ENCODE results near the gene HAVCR2.

Gene HAVCR2

DNA sequence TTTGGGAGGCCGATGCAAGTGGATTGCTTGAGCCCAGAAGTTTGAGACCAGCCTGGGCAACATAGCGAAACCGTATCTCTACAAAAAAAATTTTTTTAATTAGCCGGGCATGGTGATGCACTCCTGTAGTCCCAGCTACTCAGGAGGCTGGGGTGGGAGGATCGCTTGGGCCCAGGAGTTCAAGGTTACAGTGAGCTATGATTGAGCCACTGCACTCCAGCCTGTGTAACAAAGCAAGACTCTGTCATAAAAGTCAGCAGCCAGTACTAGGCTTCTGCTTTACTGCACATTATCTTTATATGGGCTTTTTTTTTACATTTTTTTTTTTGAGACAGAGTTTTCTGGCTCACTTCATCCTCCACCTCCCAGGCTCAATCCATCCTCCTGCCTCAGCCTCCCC, 40.5 kb downstream of the HAVCR2 start:
- no peak overlapping the region for H3K4me3 ChIP-seq (ENCODE audit: low read length)
- H3F3A ChIP-seq (ENCODE audit: control insufficient read depth, insufficient read depth) = no peaks in the 10 kb centered on the region
- TF ChIP-seq, protein P1, sequence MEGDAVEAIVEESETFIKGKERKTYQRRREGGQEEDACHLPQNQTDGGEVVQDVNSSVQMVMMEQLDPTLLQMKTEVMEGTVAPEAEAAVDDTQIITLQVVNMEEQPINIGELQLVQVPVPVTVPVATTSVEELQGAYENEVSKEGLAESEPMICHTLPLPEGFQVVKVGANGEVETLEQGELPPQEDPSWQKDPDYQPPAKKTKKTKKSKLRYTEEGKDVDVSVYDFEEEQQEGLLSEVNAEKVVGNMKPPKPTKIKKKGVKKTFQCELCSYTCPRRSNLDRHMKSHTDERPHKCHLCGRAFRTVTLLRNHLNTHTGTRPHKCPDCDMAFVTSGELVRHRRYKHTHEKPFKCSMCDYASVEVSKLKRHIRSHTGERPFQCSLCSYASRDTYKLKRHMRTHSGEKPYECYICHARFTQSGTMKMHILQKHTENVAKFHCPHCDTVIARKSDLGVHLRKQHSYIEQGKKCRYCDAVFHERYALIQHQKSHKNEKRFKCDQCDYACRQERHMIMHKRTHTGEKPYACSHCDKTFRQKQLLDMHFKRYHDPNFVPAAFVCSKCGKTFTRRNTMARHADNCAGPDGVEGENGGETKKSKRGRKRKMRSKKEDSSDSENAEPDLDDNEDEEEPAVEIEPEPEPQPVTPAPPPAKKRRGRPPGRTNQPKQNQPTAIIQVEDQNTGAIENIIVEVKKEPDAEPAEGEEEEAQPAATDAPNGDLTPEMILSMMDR (IDR thresholded peaks at IDR 0.05; ENCODE audit: low read depth, low read length, poor library complexity, severe bottlenecking) = no peak
- TF ChIP-seq EZH2phosphoT487 (IDR thresholded peaks at IDR 0.05; ENCODE audit: borderline replicate concordance, low read length) = no peak
- no peak overlapping the region for H3K27ac ChIP-seq (ENCODE audit: low read depth, low read length)
- H3K4me2 ChIP-seq (ENCODE audit: low read length) = no peak overlapping the region
- H3K27me3 ChIP-seq (ENCODE audit: control insufficient read depth, low read length) = no peaks in the 10 kb centered on the region; the same call in 1 of the 2 replicates
- H4K20me1 ChIP-seq (ENCODE audit: control insufficient read depth, insufficient read depth, low read depth, low read length) = no peaks in the 10 kb centered on the region
- no peaks in the 10 kb centered on the region for H3K79me2 ChIP-seq (ENCODE audit: control insufficient read depth, low read length)
- 0 out of 2 replicates have a peak, but pooled peaks cover 4% of the 10 kb centered on the region for H3K4me1 ChIP-seq (ENCODE audit: control insufficient read depth, low read length)
- no peaks in the 10 kb centered on the region for H3K9me2 ChIP-seq (replicated peaks; ENCODE audit: control insufficient read depth, low read length)
- H3K36me3 ChIP-seq (ENCODE audit: control insufficient read depth, low read length) = no peaks in the 10 kb centered on the region
- H3K9me3 ChIP-seq (ENCODE audit: control insufficient read depth, insufficient read depth, low read length) = no peaks in the 10 kb centered on the region

DNA sequence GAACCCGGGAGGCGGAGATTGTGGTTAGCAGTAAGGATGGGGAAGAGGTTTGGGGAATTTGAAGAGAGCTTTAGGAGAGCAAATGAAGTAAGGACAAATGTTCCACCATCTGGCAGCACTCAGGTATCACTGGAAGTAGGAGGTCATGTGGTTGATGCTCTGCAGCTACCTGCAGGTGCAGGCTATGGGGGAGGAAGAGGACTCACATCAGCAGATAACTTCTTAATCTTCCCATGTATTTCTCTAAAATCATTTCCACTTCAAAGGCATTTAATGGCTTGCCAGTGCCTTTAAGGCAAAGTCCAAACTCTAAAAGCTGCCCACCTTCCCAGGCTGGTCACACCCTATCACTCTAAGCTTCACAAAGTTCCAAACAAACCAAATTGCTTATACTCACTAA, 41.8 kb downstream of the HAVCR2 start:
- H3K4me3 ChIP-seq (ENCODE audit: low read length) = no peak overlapping the region
- no peaks in the 10 kb centered on the region for H3K36me3 ChIP-seq (ENCODE audit: control insufficient read depth, low read length)
- H3F3A ChIP-seq (ENCODE audit: control insufficient read depth, insufficient read depth) = no peaks in the 10 kb centered on the region
- no peaks in the 10 kb centered on the region; the same call in 1 of the 2 replicates for H3K27me3 ChIP-seq (ENCODE audit: control insufficient read depth, low read length)
- no peaks in the 10 kb centered on the region for H3K79me2 ChIP-seq (ENCODE audit: control insufficient read depth, low read length)
- no peaks in the 10 kb centered on the region for H4K20me1 ChIP-seq (ENCODE audit: control insufficient read depth, insufficient read depth, low read depth, low read length)
- H3K4me1 ChIP-seq (ENCODE audit: control insufficient read depth, low read length) = 0 out of 2 replicates have a peak, but pooled peaks cover 4% of the 10 kb centered on the region
- TF ChIP-seq EZH2phosphoT487 (IDR thresholded peaks at IDR 0.05; ENCODE audit: borderline replicate concordance, low read length) = no peak
- TF ChIP-seq, protein P1 (IDR thresholded peaks at IDR 0.05; ENCODE audit: low read depth, low read length, poor library complexity, severe bottlenecking) = no peak
- no peaks in the 10 kb centered on the region for H3K9me3 ChIP-seq (ENCODE audit: control insufficient read depth, insufficient read depth, low read length)
- H3K27ac ChIP-seq (ENCODE audit: low read depth, low read length) = no peak overlapping the region
- no peak overlapping the region for H3K4me2 ChIP-seq (ENCODE audit: low read length)
- no peaks in the 10 kb centered on the region for H3K9me2 ChIP-seq (replicated peaks; ENCODE audit: control insufficient read depth, low read length)

DNA sequence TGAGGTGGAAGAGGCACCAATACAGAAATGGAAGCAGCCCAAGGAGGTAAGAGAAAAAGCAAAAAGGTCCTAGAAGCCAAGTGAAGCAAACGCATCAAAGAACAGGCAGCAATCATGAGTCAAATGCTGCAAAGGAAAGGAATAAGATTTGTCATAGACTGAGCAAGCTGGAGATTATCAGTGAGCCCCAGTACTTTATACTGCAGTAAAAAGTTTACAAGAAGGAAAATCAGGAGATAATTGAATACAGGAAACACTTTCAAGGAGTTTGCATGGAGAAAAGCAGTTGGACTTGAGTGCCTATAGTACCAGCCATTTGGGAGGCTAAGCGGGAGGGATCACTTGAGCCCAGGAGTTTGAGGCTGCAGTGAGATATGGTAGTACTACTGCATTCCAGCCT, 42.8 kb downstream of the HAVCR2 start:
- no peaks in the 10 kb centered on the region for H3K9me3 ChIP-seq (ENCODE audit: control insufficient read depth, insufficient read depth, low read length)
- no peak overlapping the region for H3K4me3 ChIP-seq (ENCODE audit: low read length)
- H3K79me2 ChIP-seq (ENCODE audit: control insufficient read depth, low read length) = no peaks in the 10 kb centered on the region
- TF ChIP-seq, protein P1 (IDR thresholded peaks at IDR 0.05; ENCODE audit: low read depth, low read length, poor library complexity, severe bottlenecking) = no peak
- TF ChIP-seq EZH2phosphoT487 (IDR thresholded peaks at IDR 0.05; ENCODE audit: borderline replicate concordance, low read length) = no peak
- H3K9me2 ChIP-seq (replicated peaks; ENCODE audit: control insufficient read depth, low read length) = no peaks in the 10 kb centered on the region
- H3K27ac ChIP-seq (ENCODE audit: low read depth, low read length) = no peak overlapping the region
- no peak overlapping the region for H3K4me2 ChIP-seq (ENCODE audit: low read length)
- no peaks in the 10 kb centered on the region for H3K36me3 ChIP-seq (ENCODE audit: control insufficient read depth, low read length)
- no peaks in the 10 kb centered on the region for H4K20me1 ChIP-seq (ENCODE audit: control insufficient read depth, insufficient read depth, low read depth, low read length)
- 0 out of 2 replicates have a peak, but pooled peaks cover 4% of the 10 kb centered on the region for H3K4me1 ChIP-seq (ENCODE audit: control insufficient read depth, low read length)
- no peaks in the 10 kb centered on the region for H3K27me3 ChIP-seq (ENCODE audit: control insufficient read depth, low read length)
- H3F3A ChIP-seq (ENCODE audit: control insufficient read depth, insufficient read depth) = no peaks in the 10 kb centered on the region

All from DOHH2 (cell line).